Esophagus squamous epithelium (tissue), 4 donors: ENCODE results near the gene SULT2B1.

Experiments
- CTCF ChIP-seq, 6 experiments: fragments of 450-650 bp in 4 of 6; fragments of 200-600 bp in 2 of 6; sonication (generic) in 2 of 6; IDR thresholded peaks; one replicate each; pipeline ENCODE4 v1.5.1; 2016 to 2019; ENCODE audit warnings: antibody characterized with exemption in 6 of 6, mild to moderate bottlenecking in 4 of 6, moderate library complexity in 4 of 6
- POLR2A ChIP-seq, 4 donors: fragments of 450-650 bp; IDR thresholded peaks; one replicate each; pipeline ENCODE4 v1.6.1; 2017; ENCODE audit warnings: antibody characterized with exemption in 4 of 4, mild to moderate bottlenecking in 4 of 4, moderate library complexity in 3 of 4

GRCh38 chr19:48509467-48510194 lies 42.3 kb upstream of the SULT2B1 start:
- TF ChIP-seq CTCF (IDR thresholded peaks at IDR 0.05) (no peak), POLR2A (IDR thresholded peaks at IDR 0.05) (no peak)
